Renal cortex interstitium (tissue), 3 donors: ENCODE measurements around the gene SLC38A1. TPM values are rescaled to one million over a fixed set of nuclear protein-coding genes. Genes with fewer than 3 reads are reported as not detected.

Experiments
- polyA plus RNA-seq, 3 donors: library from polyadenylated mRNA; unstranded; fragments of 120-200 nt; gene quantifications; one replicate each; pipeline ENCODE4 v1.2.1, GENCODE V29; 2013; ENCODE audit not compliant: insufficient read length in 3 of 3

The SLC38A1 gene
- polyA plus RNA-seq, 3 donors: 61.3 to 70.2 (median 69.6) TPM

Other genes with a start within 250 kb of the SLC38A1 start
- 100 to 1,000 TPM; 168 to 236 (median 192) TPM for gene SLC38A2, start 103.7 kb upstream of the SLC38A1 start, polyA plus RNA-seq